Activated CD8-positive, alpha-beta memory T cell treated with anti-CD3 and anti-CD28 coated beads, Interleukin-2, amount 50 U/mL, for 24 hours (primary cell): ENCODE measurements around the gene SUV39H1.
A peak's percentile ranks its signal among the peaks of the same experiment; 100 is the strongest.
"Not testable (repeated sequence)": the region's sequence is repeated elsewhere in the genome, so short reads cannot be mapped to it uniquely, and the experiment has no call there.

ENCODE experiments used
- DNase-seq: peaks from one replicate; pipeline ENCODE4 v3.0.0-alpha.2; 2020; ENCODE audit errors: extremely low read depth

The SUV39H1 gene, protein sequence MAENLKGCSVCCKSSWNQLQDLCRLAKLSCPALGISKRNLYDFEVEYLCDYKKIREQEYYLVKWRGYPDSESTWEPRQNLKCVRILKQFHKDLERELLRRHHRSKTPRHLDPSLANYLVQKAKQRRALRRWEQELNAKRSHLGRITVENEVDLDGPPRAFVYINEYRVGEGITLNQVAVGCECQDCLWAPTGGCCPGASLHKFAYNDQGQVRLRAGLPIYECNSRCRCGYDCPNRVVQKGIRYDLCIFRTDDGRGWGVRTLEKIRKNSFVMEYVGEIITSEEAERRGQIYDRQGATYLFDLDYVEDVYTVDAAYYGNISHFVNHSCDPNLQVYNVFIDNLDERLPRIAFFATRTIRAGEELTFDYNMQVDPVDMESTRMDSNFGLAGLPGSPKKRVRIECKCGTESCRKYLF

DNA sequence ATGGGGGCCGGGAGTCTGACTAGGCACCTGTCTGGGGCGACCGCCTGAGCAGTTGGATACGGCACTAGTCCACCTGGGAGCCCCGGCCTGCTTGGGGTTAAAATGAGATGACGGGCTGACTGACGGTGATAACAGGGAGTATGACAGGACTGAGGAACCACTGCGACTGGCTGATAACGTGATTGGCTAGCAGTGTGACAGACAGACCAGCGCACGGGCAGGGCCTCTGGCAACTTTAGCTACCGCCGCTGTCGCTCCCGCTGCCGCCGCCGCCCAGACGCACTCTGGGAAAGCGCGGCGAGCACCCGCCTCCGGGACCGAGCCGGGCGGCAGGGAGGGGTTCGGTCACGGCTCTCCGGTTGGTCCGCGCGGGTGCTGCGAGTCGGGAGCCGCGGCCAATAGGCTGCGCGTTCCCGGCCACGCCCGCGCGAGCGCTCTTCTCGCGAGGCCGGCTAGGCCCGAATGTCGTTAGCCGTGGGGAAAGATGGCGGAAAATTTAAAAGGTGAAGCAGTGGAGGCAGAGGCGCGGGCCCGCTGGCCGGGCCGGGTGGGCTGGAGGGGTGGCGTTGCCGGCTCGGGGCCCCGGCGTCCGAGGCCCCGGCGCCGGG lies at the start of gene SUV39H1:
SUV39H1 (plus strand) TSS at position 434 of the 608 bp plus-strand sequence; CDS start at position 485, 51 bp downstream.
- DNase-seq = peak; percentile 56

DNA sequence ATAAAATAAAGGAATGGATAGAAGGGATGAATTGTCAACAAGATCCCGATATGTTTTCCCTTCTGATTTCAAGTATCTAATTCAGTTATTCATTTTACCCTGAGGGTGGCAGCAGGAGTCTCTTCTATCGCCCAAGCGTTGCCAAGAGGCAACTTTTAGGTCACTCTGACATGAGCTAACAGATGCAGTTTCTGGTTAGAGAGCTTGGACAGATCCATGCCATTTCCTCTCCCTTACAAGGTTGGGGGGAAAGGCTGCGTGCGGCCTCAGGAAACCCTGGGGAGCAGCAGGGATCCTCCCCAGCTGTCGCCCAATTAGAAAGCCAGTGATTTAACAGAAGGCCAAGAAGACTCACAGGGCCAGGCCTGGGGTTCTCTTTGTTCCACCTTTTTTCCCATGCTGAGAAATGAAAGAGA lies 48.2 kb upstream of the SUV39H1 start:
- peak; percentile 2 for DNase-seq

DNA sequence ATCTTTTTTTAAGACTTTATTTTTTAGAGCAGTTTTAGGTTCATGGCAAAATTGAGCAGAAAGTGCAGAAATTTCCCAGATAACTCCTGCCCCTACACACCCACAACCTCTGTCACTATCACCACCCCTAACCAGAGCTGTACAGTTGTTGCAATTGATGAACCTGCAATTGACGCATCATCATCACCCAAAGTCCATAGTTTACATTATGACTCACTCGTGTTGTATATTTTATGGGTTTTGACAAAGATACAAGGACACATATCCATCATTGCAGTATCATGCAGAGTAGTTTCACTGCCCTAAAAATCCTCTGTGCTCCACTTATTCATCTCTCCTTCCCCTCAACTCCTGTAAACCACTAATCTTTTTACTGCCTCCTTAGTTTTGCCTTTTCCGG lies 47.4 kb upstream of the SUV39H1 start:
- DNase-seq = no peak

DNA sequence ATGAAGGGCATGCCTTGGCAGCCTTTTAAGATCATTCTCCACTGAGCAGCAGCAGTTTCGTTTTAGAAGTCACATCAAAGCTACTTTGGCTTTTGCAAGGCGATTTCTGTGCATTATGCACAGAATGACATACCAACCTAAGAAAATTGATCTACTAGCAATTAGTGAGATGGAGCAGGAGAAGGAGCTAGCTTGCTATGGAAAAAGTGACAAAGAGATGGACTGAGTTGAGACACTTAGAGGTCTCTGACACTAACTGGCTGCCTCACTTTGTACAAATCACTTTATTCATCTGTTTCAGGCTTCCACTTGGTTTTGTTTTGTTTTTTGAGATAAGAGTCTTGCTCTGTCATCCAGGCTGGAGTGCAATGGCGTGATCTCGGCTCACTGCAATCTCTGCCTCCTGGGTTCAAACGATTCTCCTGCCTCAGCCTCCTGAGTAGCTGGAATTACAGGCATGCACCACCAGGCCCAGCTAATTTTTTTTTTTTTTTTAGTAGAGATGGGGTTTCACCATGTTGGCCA lies 44.4 kb upstream of the SUV39H1 start:
- DNase-seq = not testable (repeated sequence)

GRCh38 chrX:48654746-48655145 lies 41.8 kb upstream of the SUV39H1 start:
- DNase-seq = not testable (repeated sequence)

DNA sequence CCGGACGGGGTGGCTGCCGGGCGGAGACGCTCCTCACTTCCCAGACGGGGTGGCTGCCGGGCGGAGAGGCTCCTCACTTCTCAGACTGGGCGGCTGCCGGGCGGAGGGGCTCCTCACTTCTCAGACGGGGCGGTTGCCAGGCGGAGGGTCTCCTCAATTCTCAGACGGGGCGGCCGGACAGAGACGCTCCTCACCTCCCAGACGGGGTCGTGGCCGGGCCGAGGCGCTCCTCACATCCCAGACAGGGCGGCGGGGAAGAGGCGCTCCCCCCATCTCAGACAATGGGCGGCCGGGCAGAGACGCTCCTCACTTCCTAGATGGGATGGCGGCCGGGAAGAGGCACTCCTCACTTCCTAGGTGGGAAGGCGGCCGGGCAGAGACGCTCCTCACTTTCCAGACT lies 36.8 kb upstream of the SUV39H1 start:
- DNase-seq = not testable (repeated sequence)

DNA sequence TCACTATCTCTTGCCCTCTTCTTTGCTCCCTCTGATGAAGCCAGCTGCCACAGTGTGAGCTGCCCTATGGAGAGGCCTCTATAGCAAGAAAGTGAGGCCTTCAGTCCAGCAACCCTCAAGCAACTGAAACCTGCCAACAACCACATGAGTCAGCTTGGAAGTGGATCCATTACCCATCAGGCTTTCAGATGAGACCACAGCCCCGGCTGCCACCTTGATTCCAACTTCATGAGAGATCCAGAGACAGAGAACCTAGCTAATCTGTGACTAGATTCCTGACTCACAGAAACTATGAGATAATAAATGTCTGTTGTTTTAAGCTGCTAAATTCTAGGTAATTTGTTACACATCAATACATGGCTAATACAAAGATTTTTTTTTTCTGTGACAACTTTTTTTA lies 33.3 kb upstream of the SUV39H1 start:
- no peak for DNase-seq

- no peak for DNase-seq
Measured at GRCh38 chrX:48664156-48664555, 32.4 kb upstream of the SUV39H1 start.

GRCh38 chrX:48665991-48666390 lies 30.5 kb upstream of the SUV39H1 start:
- DNase-seq = no peak

DNA sequence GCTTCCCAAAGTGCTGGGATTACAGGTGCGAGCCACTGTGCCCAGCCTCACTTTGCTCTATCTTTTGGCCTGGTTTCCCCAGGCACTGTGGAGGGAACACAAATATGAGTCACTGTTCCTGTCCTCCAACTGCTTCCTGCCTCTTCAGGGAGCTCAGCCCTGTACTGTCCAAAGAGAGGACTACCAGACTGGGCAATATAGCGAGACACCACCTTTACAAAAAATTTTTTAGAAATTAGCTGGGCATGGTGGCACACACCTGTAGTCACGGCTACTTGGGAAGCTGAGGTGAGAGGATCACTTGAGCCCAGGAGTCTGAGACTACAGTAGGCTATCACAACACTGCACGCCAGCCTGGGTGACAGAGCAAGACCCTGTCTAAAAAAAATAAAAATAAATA lies 29.9 kb upstream of the SUV39H1 start:
- no peak for DNase-seq

DNA sequence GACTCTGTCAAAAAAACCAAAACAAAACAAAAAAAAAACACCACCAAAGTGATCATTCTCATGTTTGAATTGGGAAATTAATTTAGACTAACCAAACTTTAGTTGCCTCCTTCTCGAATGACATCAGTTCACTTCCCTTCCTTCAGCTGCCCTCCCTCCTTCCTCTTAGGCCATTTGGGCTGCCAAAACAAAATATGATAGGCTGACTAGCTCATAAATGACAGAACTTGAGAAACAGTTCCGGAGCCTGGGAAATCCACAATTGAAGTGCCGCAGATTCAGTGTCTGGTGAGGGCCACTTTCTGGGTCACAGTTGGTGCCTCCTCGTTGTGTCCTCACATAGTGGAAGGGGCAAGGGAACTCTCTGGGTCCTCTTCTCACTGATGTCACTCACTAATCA lies 29.0 kb upstream of the SUV39H1 start:
- no peak for DNase-seq

GRCh38 chrX:48668187-48668586 lies 28.3 kb upstream of the SUV39H1 start:
- DNase-seq = not testable (repeated sequence)

DNA sequence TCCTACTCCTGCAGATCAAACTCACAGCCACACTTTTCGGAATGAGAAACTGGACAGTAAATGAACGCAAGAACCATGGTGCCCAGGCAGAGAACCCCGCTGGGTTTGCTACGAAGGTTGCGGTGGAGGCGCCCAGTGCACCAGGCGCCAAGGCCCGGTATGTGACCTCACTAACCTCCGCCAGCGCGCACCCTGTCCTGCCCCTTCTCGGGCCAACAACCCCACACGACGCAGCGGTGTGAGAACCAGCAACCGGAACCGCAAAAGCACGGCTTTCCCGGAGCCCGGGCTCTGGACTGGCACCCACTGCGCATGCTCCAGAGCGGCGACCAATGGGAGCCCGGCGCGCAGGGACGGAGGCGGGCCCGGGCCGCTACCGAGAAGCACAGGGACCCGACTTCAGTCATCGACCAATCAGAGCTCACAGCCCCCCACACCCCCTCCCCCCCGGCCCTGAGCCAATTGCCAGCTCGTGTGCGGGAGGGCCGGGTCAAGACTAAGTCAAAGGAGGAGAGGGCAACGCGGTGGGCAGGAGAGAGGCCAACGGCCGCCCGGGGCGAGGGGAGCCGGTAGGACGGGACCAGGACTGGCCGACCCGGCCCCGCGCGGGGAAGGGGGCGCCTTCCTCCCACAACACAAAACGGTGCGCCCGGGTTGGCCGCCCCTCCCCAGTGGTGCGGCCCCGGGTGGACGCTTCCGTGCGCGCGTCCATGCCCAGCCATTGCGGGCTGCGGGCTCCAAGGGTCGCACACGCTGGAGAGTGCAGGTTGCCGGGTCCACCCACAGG lies 20.2 kb upstream of the SUV39H1 start:
- peak; percentile 74 for DNase-seq

DNA sequence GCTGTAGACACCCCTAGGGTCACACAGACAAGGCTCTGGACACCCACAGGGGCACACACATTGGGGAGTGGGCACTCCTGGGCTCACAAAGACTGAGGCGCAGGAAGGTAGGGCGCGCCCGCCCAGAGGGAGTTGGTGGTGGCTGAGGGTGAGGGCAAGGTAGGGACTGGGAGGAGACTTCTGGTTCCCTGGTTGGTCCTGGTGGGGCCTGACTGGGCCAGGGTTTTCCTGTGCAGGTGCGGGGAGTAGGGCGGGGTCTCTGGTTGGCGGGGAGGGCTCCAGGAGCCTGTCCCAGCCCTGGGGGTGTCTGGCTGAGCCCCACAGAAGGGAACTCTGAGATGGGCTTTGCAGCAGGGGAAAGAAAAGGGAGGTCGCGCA lies 19.7 kb upstream of the SUV39H1 start:
- DNase-seq = no peak

- no peak for DNase-seq
Measured at GRCh38 chrX:48677516-48677915, 19.0 kb upstream of the SUV39H1 start.

DNA sequence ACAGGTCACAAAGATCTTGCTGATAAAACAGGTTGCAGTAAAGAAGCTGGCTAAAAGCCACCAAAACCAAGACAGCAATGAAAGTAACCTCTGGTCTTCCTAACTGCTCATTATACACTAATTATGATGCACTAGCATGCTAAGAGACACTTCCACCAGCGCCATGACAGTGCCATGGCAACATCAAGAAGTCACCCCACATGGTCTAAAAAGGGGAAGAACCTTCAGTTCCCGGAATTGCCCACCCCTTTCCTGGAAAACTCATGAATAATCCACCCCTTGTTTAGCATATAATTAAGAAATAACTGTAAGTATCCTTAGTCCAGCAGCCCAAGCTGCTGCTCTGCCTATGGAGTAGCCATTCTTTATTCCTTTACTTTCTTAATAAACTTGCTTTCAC lies 16.1 kb upstream of the SUV39H1 start:
- not testable (repeated sequence) for DNase-seq

DNA sequence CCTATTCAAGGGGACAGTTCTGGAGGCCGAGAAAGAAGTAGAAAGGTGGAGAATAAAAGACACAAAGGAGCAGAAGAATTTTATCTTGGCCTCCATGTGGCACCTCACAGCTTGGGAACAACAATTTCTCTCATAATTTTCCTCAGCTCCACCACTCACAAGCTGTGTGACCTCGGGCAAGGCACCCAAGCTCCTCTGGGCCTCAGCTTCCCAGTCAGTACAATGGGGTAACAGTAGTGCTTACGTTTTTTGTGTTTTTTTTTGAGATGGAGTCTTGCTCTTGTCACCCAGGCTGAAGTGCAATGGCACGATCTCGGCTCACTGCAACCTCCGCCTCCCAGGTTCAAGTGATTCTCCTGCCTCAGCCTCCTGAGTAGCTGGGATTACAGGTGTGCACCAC lies 15.6 kb upstream of the SUV39H1 start:
- not testable (repeated sequence) for DNase-seq

GRCh38 chrX:48681539-48682183 lies 14.9 kb upstream of the SUV39H1 start:
- DNase-seq = no peak

DNA sequence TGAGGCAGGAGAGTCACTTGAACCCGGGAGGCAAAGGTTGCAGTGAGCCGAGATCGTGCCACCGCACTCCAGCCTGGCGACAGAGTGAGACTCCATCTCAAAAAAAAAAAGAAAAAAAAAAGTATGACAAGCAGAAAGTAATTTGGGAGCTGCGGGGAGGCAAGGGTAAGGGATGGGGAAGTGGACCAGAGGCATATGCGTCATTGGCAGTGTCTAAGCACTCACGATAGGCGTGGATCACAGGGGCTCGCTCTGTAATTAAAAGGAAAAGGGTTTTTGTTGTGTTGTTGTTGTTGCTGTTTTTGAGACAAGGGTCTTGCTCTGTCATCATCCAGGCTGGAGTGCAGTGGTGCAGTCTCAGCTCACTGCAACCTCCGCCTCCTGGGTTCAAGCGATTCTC lies 13.7 kb upstream of the SUV39H1 start:
- not testable (repeated sequence) for DNase-seq

GRCh38 chrX:48683411-48683982 lies 13.0 kb upstream of the SUV39H1 start, which contains the start of gene WAS:
Gene WAS, plus strand, starts transcription at chrX:48683799. Its CDS starts 55 bp downstream, at chrX:48683854.
- no peak for DNase-seq

- DNase-seq = no peak
Measured at GRCh38 chrX:48684134-48684533, 12.4 kb upstream of the SUV39H1 start.
